T-cell (primary cell): ENCODE results near the gene MPIG6B. TPM values are rescaled to one million over a fixed set of nuclear protein-coding genes. Genes with fewer than 3 reads are reported as not detected.
A peak's percentile ranks its signal among the peaks of the same experiment; 100 is the strongest.

Source experiments
- ATAC-seq, 4 experiments: fragments of 200-7000 bp in 3 of 4; fragments of 150-1000 bp in 1 of 4; cut with Tn5 transposase; replicated peaks in 1 of 4; 1 replicate in 3 of 4; 2 replicates in 1 of 4; pipeline ENCODE4 v1.10.0; 2021; ENCODE audit warnings: moderate library complexity in 3 of 4, mild to moderate bottlenecking in 2 of 4, moderate number of reproducible peaks in 1 of 4
- CTCF ChIA-PET, 2 donors: fragments of 300-600 bp; sonication (Branson Sonifier 250); formaldehyde crosslinking; loops; one replicate each; lab custom pipeline; 2022; ENCODE audit warnings: antibody characterized with exemption in 2 of 2; lab: Charles Lee
- POLR2A ChIA-PET, 2 donors: fragments of 300-600 bp; sonication (Branson Sonifier 250); formaldehyde crosslinking; loops; one replicate each; lab custom pipeline; 2022; ENCODE audit warnings: antibody characterized with exemption in 2 of 2; lab: Charles Lee
- DNase-seq, 35 experiments: peaks; one replicate each; pipeline versions ENCODE4 v3.0.0 to v3.0.0-alpha.2; 2013 to 2023
- H3K27ac ChIP-seq: one replicate; pipeline ENCODE4 v1.5.1; 2013; ENCODE audit warnings: low read length
- H3K27me3 ChIP-seq, 2 experiments: replicated peaks in 1 of 2; 1 replicate in 1 of 2; 2 replicates in 1 of 2; pipeline versions ENCODE4 v1.6.1 to v1.7.0; 2013; ENCODE audit warnings: low read length in 1 of 2, mixed read lengths in 1 of 2; ENCODE audit not compliant: control insufficient read depth in 2 of 2, insufficient read depth in 2 of 2; ENCODE audit errors: extremely low read depth in 1 of 2
- H3K36me3 ChIP-seq, 2 donors: 1 replicate in 1 of 2; 2 replicates in 1 of 2; pipeline versions ENCODE4 v1.6.1 to v1.7.0; 2013; ENCODE audit warnings: low read length in 1 of 2; ENCODE audit not compliant: control insufficient read depth in 2 of 2, insufficient read depth in 1 of 2; ENCODE audit errors: extremely low read depth in 1 of 2
- H3K4me1 ChIP-seq, 2 experiments: 1 replicate in 1 of 2; 2 replicates in 1 of 2; pipeline versions ENCODE4 v1.6.1 to v1.7.0; 2013; ENCODE audit warnings: low read length in 2 of 2, mixed read lengths in 1 of 2; ENCODE audit not compliant: insufficient read depth in 2 of 2, control insufficient read depth in 1 of 2; ENCODE audit errors: extremely low read depth in 1 of 2
- H3K4me3 ChIP-seq, 2 donors: 1 replicate in 1 of 2; 2 replicates in 1 of 2; pipeline versions ENCODE4 v1.5.1 to v1.7.0; 2013; ENCODE audit warnings: mild to moderate bottlenecking in 2 of 2, low read length in 1 of 2, moderate library complexity in 1 of 2; ENCODE audit not compliant: control insufficient read depth in 1 of 2; ENCODE audit errors: extremely low read depth in 1 of 2
- H3K9me3 ChIP-seq: 2 replicates; pipeline ENCODE4 v1.7.0; 2013
- H3K27ac Mint-ChIP-seq, 2 donors: one replicate each; pipeline ENCODE4 v1.8.0; 2020 to 2021; ENCODE audit warnings: mild to moderate bottlenecking in 2 of 2, mixed read lengths in 2 of 2
- H3K27me3 Mint-ChIP-seq, 2 donors: one replicate each; pipeline ENCODE4 v1.8.0; 2021 to 2022; ENCODE audit warnings: mixed read lengths in 2 of 2
- H3K36me3 Mint-ChIP-seq: one replicate; pipeline ENCODE4 v1.8.0; 2021; ENCODE audit warnings: mixed read lengths
- H3K4me1 Mint-ChIP-seq, 3 donors: one replicate each; pipeline ENCODE4 v1.8.0; 2020 to 2022; ENCODE audit warnings: mixed read lengths in 3 of 3, mild to moderate bottlenecking in 1 of 3
- H3K4me3 Mint-ChIP-seq, 3 donors: one replicate each; pipeline ENCODE4 v1.8.0; 2020 to 2022; ENCODE audit warnings: mild to moderate bottlenecking in 3 of 3, mixed read lengths in 3 of 3, moderate library complexity in 3 of 3
- H3K9me3 Mint-ChIP-seq, 3 donors: one replicate each; pipeline ENCODE4 v1.8.0; 2020 to 2022; ENCODE audit warnings: mixed read lengths in 3 of 3
- WGBS: methylation state at CpG from one replicate; pipeline ENCODE4 v1.1.5; 2013; ENCODE audit warnings: missing lambda C conversion rate; ENCODE audit not compliant: insufficient coverage; 5-methylcytosine and 5-hydroxymethylcytosine counted together
- total RNA-seq, 35 experiments: library from RNA in 6 of 35; stranded (reverse) in 6 of 35; fragments of 120-200 nt in 1 of 35; gene quantifications; one replicate each; pipeline versions ENCODE4 v1.2.1 to v1.2.4 and lab custom pipeline; 2013 to 2026

The MPIG6B gene
- total RNA-seq, 5 donors from 2014 or later (not counting 1 experiment from before 2014, with no cell fraction given) = 0.26 to 2.6 (median 0.30) TPM

- Mint-ChIP-seq H3K4me3 (peak overlapping the region; percentile 94 to 96 (median 94)), H3K36me3 (peaks cover 19% of the 10 kb centered on the region), H3K4me1 (peaks cover 49 to 64% (median 64%) of the 10 kb centered on the region in 3 donors), H3K27me3 (no peaks in the 10 kb centered on the region), H3K9me3 (no peaks in the 10 kb centered on the region), H3K27ac (peak overlapping the region; percentile 86 to 90)
- ChIA-PET POLR2A (interaction anchor here in 1 of 2 donors (0.6 kb wide), 1 partner anchor 12 kb away, joined by 5 read pairs; no protein-coding TSS in a partner anchor), CTCF (interaction anchor here (0.6 to 2.3 kb wide), 13 partner anchors 8 to 133 kb away, joined by 3 to 29 read pairs (median 4); partner anchors contain the start of genes HSPA1A (in 1 of the 2), HSPA1L (in 1 of the 2), LSM2 (in 1 of the 2) and MSH5 (in 1 of the 2))
- ATAC-seq = peak; percentile 71 to 80 (median 76)
- 0% methylated on average over 21 of the region's 29 CpGs for WGBS
- Histone ChIP-seq H3K4me3 (peak overlapping the region; percentile 88 to 95), H3K27ac (peak overlapping the region; percentile 22), H3K4me1 (peaks cover 17 to 58% of the 10 kb centered on the region in 2 experiments), H3K27me3 (no peaks in the 10 kb centered on the region), H3K36me3 (peaks cover 4 to 36% of the 10 kb centered on the region in 2 donors), H3K9me3 (no peaks in the 10 kb centered on the region)
- DNase-seq = peak; percentile 54 to 88 (median 75)
Observed at GRCh38 chr6:31729515-31729978, 6.4 kb downstream of the MPIG6B start.

- WGBS = 2% methylated on average over 29 of the region's 46 CpGs
- peaks cover 19% of the 10 kb centered on the region for H3K36me3 Mint-ChIP-seq
- H3K9me3 Mint-ChIP-seq = no peaks in the 10 kb centered on the region
- peak overlapping the region; percentile 74 to 90 for H3K27ac Mint-ChIP-seq
- Histone ChIP-seq H3K27me3 (no peaks in the 10 kb centered on the region), H3K9me3 (no peaks in the 10 kb centered on the region), H3K4me1 (peaks cover 20 to 62% of the 10 kb centered on the region in 2 experiments), H3K27ac (peak overlapping the region; percentile 22), H3K4me3 (peak overlapping the region; percentile 88 to 95), H3K36me3 (peaks cover 4 to 36% of the 10 kb centered on the region in 2 donors)
- DNase-seq (peak in 33 of 35 experiments; percentile 13 to 79 (median 49)), ATAC-seq (peak; percentile 53 to 73 (median 61))
- POLR2A ChIA-PET = interaction anchor here in 1 of 2 donors (0.6 kb wide), 1 partner anchor 12 kb away, joined by 5 read pairs; no protein-coding TSS in a partner anchor
- peaks cover 54 to 70% (median 69%) of the 10 kb centered on the region in 3 donors for H3K4me1 Mint-ChIP-seq
- CTCF ChIA-PET = interaction anchor here (0.5 to 2.3 kb wide), 16 partner anchors 8 to 133 kb away, joined by 3 to 29 read pairs (median 4); partner anchors contain the start of genes HSPA1A (in 1 of the 2), HSPA1L (in 1 of the 2), LSM2 (in 1 of the 2) and MSH5 (in 1 of the 2)
- H3K27me3 Mint-ChIP-seq = no peaks in the 10 kb centered on the region
- peak overlapping the region; percentile 94 to 96 (median 94) for H3K4me3 Mint-ChIP-seq
Observed at GRCh38 chr6:31729979-31730630, 6.9 kb downstream of the MPIG6B start.

- ChIA-PET CTCF (interaction anchor here in 1 of 2 donors (0.5 to 2.3 kb wide), 9 partner anchors 10 to 132 kb away, joined by 3 to 29 read pairs (median 4); partner anchors contain the start of genes LSM2 and NEU1), POLR2A (no interaction called here)
- peak overlapping the region; percentile 94 to 96 (median 94) for H3K4me3 Mint-ChIP-seq
- peaks cover 19% of the 10 kb centered on the region for H3K36me3 Mint-ChIP-seq
- H3K4me1 Mint-ChIP-seq = peaks cover 58 to 74% (median 73%) of the 10 kb centered on the region in 3 donors
- Histone ChIP-seq H3K4me3 (no peak overlapping the region), H3K27me3 (no peaks in the 10 kb centered on the region), H3K36me3 (peaks cover 4 to 36% of the 10 kb centered on the region in 2 donors), H3K9me3 (no peaks in the 10 kb centered on the region), H3K4me1 (peaks cover 23 to 64% of the 10 kb centered on the region in 2 experiments), H3K27ac (no peak overlapping the region)
- DNase-seq (no peak), ATAC-seq (no peak)
- H3K9me3 Mint-ChIP-seq = no peaks in the 10 kb centered on the region
- H3K27ac Mint-ChIP-seq = peak overlapping the region; percentile 74 to 90
- 100% methylated on average over 3 of the region's 11 CpGs for WGBS
- no peaks in the 10 kb centered on the region for H3K27me3 Mint-ChIP-seq
Observed at GRCh38 chr6:31730631-31731086, 7.5 kb downstream of the MPIG6B start.

GRCh38 chr6:31732029-31732428 is 8.9 kb downstream of the MPIG6B start:
- ATAC-seq (no peak), DNase-seq (no peak)
- Mint-ChIP-seq H3K27ac (peak overlapping the region in 1 of 2 donors; percentile 36), H3K4me3 (peak overlapping the region in 1 of 3 donors; percentile 94), H3K4me1 (peaks cover 64 to 74% (median 74%) of the 10 kb centered on the region in 3 donors), H3K9me3 (no peaks in the 10 kb centered on the region), H3K36me3 (peaks cover 19% of the 10 kb centered on the region), H3K27me3 (no peaks in the 10 kb centered on the region)
- CTCF ChIA-PET = no interaction called here
- no CpG with 5 or more reads among the region's 3 CpGs for WGBS
- peaks cover 4 to 36% of the 10 kb centered on the region in 2 donors for H3K36me3 ChIP-seq
- POLR2A ChIA-PET = no interaction called here
- H3K27ac ChIP-seq = no peak overlapping the region
- H3K9me3 ChIP-seq = no peaks in the 10 kb centered on the region
- no peak overlapping the region for H3K4me3 ChIP-seq
- no peaks in the 10 kb centered on the region for H3K27me3 ChIP-seq
- peaks cover 28 to 72% of the 10 kb centered on the region in 2 experiments for H3K4me1 ChIP-seq

GRCh38 chr6:31733734-31734133 is 10.6 kb downstream of the MPIG6B start:
- no peak for DNase-seq
- H3K4me3 ChIP-seq = peak overlapping the region in 1 of 2 donors; percentile 85
- peak overlapping the region; percentile 81 for H3K27ac ChIP-seq
- H3K9me3 Mint-ChIP-seq = no peaks in the 10 kb centered on the region
- ChIA-PET POLR2A (no interaction called here), CTCF (interaction anchor here in 1 of 2 donors (0.6 kb wide), 1 partner anchor 129 kb away, joined by 5 read pairs; the partner anchor contains the start of gene NEU1)
- H3K27ac Mint-ChIP-seq = peak overlapping the region; percentile 95 to 97
- H3K9me3 ChIP-seq = no peaks in the 10 kb centered on the region
- no peaks in the 10 kb centered on the region for H3K27me3 ChIP-seq
- peaks cover 4 to 36% of the 10 kb centered on the region in 2 donors for H3K36me3 ChIP-seq
- ATAC-seq = no peak
- peaks cover 19% of the 10 kb centered on the region for H3K36me3 Mint-ChIP-seq
- 78% methylated on average over 4 of the region's 4 CpGs for WGBS
- H3K27me3 Mint-ChIP-seq = no peaks in the 10 kb centered on the region
- peaks cover 69 to 78% (median 77%) of the 10 kb centered on the region in 3 donors for H3K4me1 Mint-ChIP-seq
- H3K4me1 ChIP-seq = peaks cover 38 to 72% of the 10 kb centered on the region in 2 experiments
- peak overlapping the region; percentile 41 to 95 (median 92) for H3K4me3 Mint-ChIP-seq
